GM12878 (cell line): ENCODE measurements around the gene DBNDD2. TPM values are rescaled to one million over a fixed set of nuclear protein-coding genes. Genes with fewer than 3 reads are reported as not detected.

ENCODE experiments used
- BHLHE40 ChIP-seq, 2 experiments: fragments of 450-650 bp in 1 of 2; IDR thresholded peaks; 2 replicates each; pipeline ENCODE4 v1.6.1; 2011 to 2017; ENCODE audit warnings: low read depth in 2 of 2, borderline replicate concordance in 1 of 2, improper control_type of control experiment in 1 of 2, low read length in 1 of 2, mild to moderate bottlenecking in 1 of 2
- CTCF ChIP-seq, 3 experiments: IDR thresholded peaks in 2 of 3; conservative IDR thresholded peaks in 1 of 3; 2 replicates each; pipeline ENCODE4 v1.5.1; 2011; ENCODE audit warnings: low read depth in 3 of 3, low read length in 3 of 3, mild to moderate bottlenecking in 3 of 3, control low read depth in 2 of 3, moderate library complexity in 2 of 3, inconsistent platforms in 1 of 3, mixed read lengths in 1 of 3; ENCODE audit not compliant: control insufficient read depth in 2 of 3, insufficient read depth in 1 of 3; ENCODE audit errors: extremely low read depth in 1 of 3
- ESRRA ChIP-seq: IDR thresholded peaks from 2 replicates; pipeline ENCODE4 v1.6.1; 2012; ENCODE audit warnings: mild to moderate bottlenecking, low read length, improper control_type of control experiment
- FOXM1 ChIP-seq: IDR thresholded peaks from 2 replicates; pipeline ENCODE4 v1.6.1; 2012; ENCODE audit warnings: low read depth, mild to moderate bottlenecking, inconsistent platforms, low read length, moderate library complexity
- HSF1 ChIP-seq: fragments of 150-350 bp; IDR thresholded peaks from 2 replicates; pipeline ENCODE4 v1.6.1; 2014; ENCODE audit warnings: mild to moderate bottlenecking, low read depth, low read length
- MLLT1 ChIP-seq: fragments of 450-650 bp; IDR thresholded peaks from 2 replicates; pipeline ENCODE4 v1.6.1; 2016; ENCODE audit warnings: mild to moderate bottlenecking
- NFYA ChIP-seq: IDR thresholded peaks from 2 replicates; pipeline ENCODE4 v1.6.1; 2011; ENCODE audit warnings: low read depth, mild to moderate bottlenecking, low read length, improper control_type of control experiment, borderline replicate concordance
- NR2C1 ChIP-seq: fragments of 450-650 bp; IDR thresholded peaks from 2 replicates; pipeline ENCODE4 v1.6.1; 2017; ENCODE audit warnings: antibody characterized with exemption, mild to moderate bottlenecking, moderate library complexity
- POU2F2 ChIP-seq: IDR thresholded peaks from 3 replicates; pipeline ENCODE4 v1.6.1; 2011; ENCODE audit warnings: low read depth, mild to moderate bottlenecking, low read length, borderline replicate concordance
- RAD21 ChIP-seq: IDR thresholded peaks from 2 replicates; pipeline ENCODE4 v1.6.1; 2011; ENCODE audit warnings: mild to moderate bottlenecking, low read depth, low read length, moderate library complexity; ENCODE audit not compliant: insufficient read depth
- SMARCA5 ChIP-seq: fragments of 450-650 bp; IDR thresholded peaks from 2 replicates; pipeline ENCODE4 v1.6.1; 2017; ENCODE audit warnings: mild to moderate bottlenecking
- SP1 ChIP-seq: IDR thresholded peaks from one replicate; pipeline ENCODE4 v1.6.1; 2011; ENCODE audit warnings: low read depth, low read length
- SREBF2 ChIP-seq: IDR thresholded peaks from 2 replicates; pipeline ENCODE4 v1.6.1; 2012; ENCODE audit warnings: mild to moderate bottlenecking, low read length
- YY1 ChIP-seq: IDR thresholded peaks from 2 replicates; pipeline ENCODE4 v1.6.1; 2011; ENCODE audit warnings: low read depth, mild to moderate bottlenecking, low read length
- ZNF207 ChIP-seq: fragments of 450-650 bp; IDR thresholded peaks from 2 replicates; pipeline ENCODE4 v1.6.1; 2014; ENCODE audit warnings: antibody characterized with exemption, mild to moderate bottlenecking, borderline replicate concordance
- polyA plus RNA-seq, 11 experiments: library from polyadenylated mRNA; depleted of rRNA in 4 of 11; unstranded in 6 of 11; stranded (reverse) in 5 of 11; fragments of >200 nt; fragmentation: Nextera tagmentation in 4 of 11; fragmentation: Illumina TruSeq in 1 of 11; extraction: Ambion mirVana in 4 of 11; extraction: Trizol in 1 of 11; gene quantifications; 1 replicate in 1 of 11; 2 replicates in 10 of 11; pipeline versions ENCODE4 v1.2.1 to v1.2.3, GENCODE V29; 2011 to 2016; ENCODE audit warnings: inconsistent platforms in 2 of 11, missing spikeins in 2 of 11, low read depth in 1 of 11
- total RNA-seq, 4 experiments: library from RNA; depleted of rRNA in 3 of 4; stranded (reverse); fragments of >200 nt in 3 of 4; fragmentation: Illumina TruSeq in 1 of 4; extraction: Trizol in 1 of 4; gene quantifications; 2 replicates each; pipeline versions ENCODE4 v1.2.1 to v1.2.3, GENCODE V29; 2013 to 2021
- TF ChIP-seq, protein P1 (sequence below): fragments of 450-650 bp; IDR thresholded peaks from 2 replicates; pipeline ENCODE4 v1.6.1; 2016; ENCODE audit warnings: mild to moderate bottlenecking
- TF ChIP-seq, protein P2 (sequence below): IDR thresholded peaks from 2 replicates; pipeline ENCODE4 v1.6.1; 2012; ENCODE audit warnings: low read depth, low read length, improper control_type of control experiment

Gene DBNDD2
- total and polyA plus RNA-seq, 10 of the 15 experiments (the other 5 are each of a cell fraction or from before 2014, with no cell fraction given) = 0.17 to 5.7 (median 0.49) TPM; not detected in 1

GRCh38 chr20:45373353-45374100, 34.6 kb upstream of the DBNDD2 start (continued):
- TF ChIP-seq ZNF207 (no peak), NR2C1 (no peak), ESRRA (0 out of 2 replicates have a peak, but pooled peaks have one; percentile 28), HSF1 (no peak), POU2F2 (no peak), SP1 (peak; percentile 24), MLLT1 (no peak), CTCF (IDR thresholded peaks at IDR 0.05 in 2 of 3, conservative IDR thresholded peaks at IDR 0.05 in 1 of 3; ENCODE audit: control insufficient read depth in 2 of 3, extremely low read depth in 1 of 3, insufficient read depth in 1 of 3, low read depth in 3 of 3, low read length in 3 of 3) (peak; percentile 82 to 90 (median 89)), RAD21 (peak; percentile 88), FOXM1 (no peak), SREBF2 (no peak), YY1 (peak; percentile 69; the same call in 1 of the 2 replicates), BHLHE40 (IDR thresholded peaks at IDR 0.05; ENCODE audit: borderline replicate concordance in 1 of 2, low read depth in 2 of 2, low read length in 1 of 2) (peak in 1 of 2 experiments; percentile 48; a peak in 2 of 4 replicates), NFYA (no peak), SMARCA5 (peak; percentile 49; the same call in 1 of the 2 replicates)
- TF ChIP-seq, protein P1, sequence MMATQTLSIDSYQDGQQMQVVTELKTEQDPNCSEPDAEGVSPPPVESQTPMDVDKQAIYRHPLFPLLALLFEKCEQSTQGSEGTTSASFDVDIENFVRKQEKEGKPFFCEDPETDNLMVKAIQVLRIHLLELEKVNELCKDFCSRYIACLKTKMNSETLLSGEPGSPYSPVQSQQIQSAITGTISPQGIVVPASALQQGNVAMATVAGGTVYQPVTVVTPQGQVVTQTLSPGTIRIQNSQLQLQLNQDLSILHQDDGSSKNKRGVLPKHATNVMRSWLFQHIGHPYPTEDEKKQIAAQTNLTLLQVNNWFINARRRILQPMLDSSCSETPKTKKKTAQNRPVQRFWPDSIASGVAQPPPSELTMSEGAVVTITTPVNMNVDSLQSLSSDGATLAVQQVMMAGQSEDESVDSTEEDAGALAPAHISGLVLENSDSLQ = peak; percentile 54
- TF ChIP-seq, protein P2, sequence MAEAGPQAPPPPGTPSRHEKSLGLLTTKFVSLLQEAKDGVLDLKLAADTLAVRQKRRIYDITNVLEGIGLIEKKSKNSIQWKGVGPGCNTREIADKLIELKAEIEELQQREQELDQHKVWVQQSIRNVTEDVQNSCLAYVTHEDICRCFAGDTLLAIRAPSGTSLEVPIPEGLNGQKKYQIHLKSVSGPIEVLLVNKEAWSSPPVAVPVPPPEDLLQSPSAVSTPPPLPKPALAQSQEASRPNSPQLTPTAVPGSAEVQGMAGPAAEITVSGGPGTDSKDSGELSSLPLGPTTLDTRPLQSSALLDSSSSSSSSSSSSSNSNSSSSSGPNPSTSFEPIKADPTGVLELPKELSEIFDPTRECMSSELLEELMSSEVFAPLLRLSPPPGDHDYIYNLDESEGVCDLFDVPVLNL = no peak
